ENCODE measurements around the gene ASXL1.
"Not testable (repeated sequence)": the region's sequence is repeated elsewhere in the genome, so short reads cannot be mapped to it uniquely, and the experiment has no call there.

- not testable (repeated sequence) for TF ChIP-seq EZH2 (IDR thresholded peaks at IDR 0.05); POLR2AphosphoS5 (IDR thresholded peaks at IDR 0.05; ENCODE audit: borderline replicate concordance, low read depth, low read length)
Observed at GRCh38 chr20:32322260-32322659, 35.9 kb upstream of the ASXL1 start.
